ENCODE results near the gene ACO1. TPM values are rescaled to one million over a fixed set of nuclear protein-coding genes. Genes with fewer than 3 reads are reported as not detected.

Gene ACO1
- total RNA-seq, 1 experiment from 2014 or later, result 29.6 TPM

DNA sequence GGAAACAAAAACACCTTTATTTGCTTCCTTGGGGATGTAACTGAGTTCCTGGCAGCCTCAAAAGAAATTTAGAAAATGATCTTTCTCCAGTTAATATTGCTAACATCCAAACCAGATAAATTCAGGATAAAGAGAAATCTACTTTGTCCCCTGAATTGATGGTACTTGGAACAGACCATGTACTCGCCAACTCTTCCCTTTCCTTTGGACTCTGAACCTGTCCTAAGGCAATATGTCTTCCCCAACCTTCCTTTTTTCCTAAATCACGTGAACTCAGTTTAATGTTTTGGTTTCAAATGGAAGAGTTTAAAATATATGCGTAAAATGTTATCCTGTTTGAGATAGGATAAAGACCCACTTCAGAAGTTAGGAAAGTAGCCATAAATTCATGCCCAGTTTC is 28.0 kb downstream of the ACO1 start:
- no peak for DNase-seq
- BruUV-seq (replicated peaks), result no TSS peak
- CTCF ChIA-PET, result no interaction called here

DNA sequence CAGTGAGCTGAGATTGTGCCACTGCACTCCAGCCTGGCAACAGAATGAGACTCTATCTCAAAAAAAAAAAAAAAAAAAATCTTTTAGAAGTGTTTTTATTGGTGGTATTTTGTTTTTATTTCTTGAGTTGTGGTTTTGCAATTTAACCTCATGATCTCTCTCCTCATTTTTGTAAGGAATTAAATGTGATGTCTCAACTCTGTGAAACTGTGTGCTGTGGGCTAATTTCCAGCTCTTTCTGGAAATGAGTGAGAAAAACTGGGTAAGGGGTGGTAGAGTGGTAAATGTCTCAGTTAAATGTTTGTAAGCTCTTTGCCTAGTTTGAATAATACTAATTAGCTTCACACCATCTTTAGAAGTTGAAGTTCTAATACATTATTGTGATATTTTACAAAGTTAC is 29.0 kb downstream of the ACO1 start:
- intact Hi-C loops (cut with micrococcal nuclease; ENCODE audit: unreplicated experiment), result no loop called here
- TF ChIP-seq, protein P1, sequence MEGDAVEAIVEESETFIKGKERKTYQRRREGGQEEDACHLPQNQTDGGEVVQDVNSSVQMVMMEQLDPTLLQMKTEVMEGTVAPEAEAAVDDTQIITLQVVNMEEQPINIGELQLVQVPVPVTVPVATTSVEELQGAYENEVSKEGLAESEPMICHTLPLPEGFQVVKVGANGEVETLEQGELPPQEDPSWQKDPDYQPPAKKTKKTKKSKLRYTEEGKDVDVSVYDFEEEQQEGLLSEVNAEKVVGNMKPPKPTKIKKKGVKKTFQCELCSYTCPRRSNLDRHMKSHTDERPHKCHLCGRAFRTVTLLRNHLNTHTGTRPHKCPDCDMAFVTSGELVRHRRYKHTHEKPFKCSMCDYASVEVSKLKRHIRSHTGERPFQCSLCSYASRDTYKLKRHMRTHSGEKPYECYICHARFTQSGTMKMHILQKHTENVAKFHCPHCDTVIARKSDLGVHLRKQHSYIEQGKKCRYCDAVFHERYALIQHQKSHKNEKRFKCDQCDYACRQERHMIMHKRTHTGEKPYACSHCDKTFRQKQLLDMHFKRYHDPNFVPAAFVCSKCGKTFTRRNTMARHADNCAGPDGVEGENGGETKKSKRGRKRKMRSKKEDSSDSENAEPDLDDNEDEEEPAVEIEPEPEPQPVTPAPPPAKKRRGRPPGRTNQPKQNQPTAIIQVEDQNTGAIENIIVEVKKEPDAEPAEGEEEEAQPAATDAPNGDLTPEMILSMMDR (IDR thresholded peaks at IDR 0.05; ENCODE audit: unreplicated experiment), result no peak
- DNase-seq, result no peak
- Mint-ChIP-seq H3K27me3 (ENCODE audit: unreplicated experiment) (no peaks in the 10 kb centered on the region), H3K4me1 (ENCODE audit: low read depth, unreplicated experiment) (no peaks in the 10 kb centered on the region), H3K9me3 (ENCODE audit: low read depth, unreplicated experiment) (no peaks in the 10 kb centered on the region), H3K36me3 (ENCODE audit: insufficient read depth, unreplicated experiment) (peaks cover 6% of the 10 kb centered on the region), H3K4me3 (ENCODE audit: low read depth, unreplicated experiment) (no peak overlapping the region), H3K27ac (ENCODE audit: unreplicated experiment) (no peak overlapping the region)
- no TSS peak for BruUV-seq (replicated peaks)
- CTCF ChIA-PET, result no interaction called here

More for the DNA sequence above, 28.0 kb downstream of the ACO1 start:
- Mint-ChIP-seq H3K27ac (ENCODE audit: unreplicated experiment) (no peak overlapping the region), H3K27me3 (ENCODE audit: unreplicated experiment) (no peaks in the 10 kb centered on the region), H3K4me1 (ENCODE audit: low read depth, unreplicated experiment) (no peaks in the 10 kb centered on the region), H3K36me3 (ENCODE audit: insufficient read depth, unreplicated experiment) (no peaks in the 10 kb centered on the region), H3K9me3 (ENCODE audit: low read depth, unreplicated experiment) (no peaks in the 10 kb centered on the region), H3K4me3 (ENCODE audit: low read depth, unreplicated experiment) (no peak overlapping the region)
- TF ChIP-seq, protein P1 (IDR thresholded peaks at IDR 0.05; ENCODE audit: unreplicated experiment), result no peak
- intact Hi-C loops (cut with micrococcal nuclease; ENCODE audit: unreplicated experiment), result no loop called here

DNA sequence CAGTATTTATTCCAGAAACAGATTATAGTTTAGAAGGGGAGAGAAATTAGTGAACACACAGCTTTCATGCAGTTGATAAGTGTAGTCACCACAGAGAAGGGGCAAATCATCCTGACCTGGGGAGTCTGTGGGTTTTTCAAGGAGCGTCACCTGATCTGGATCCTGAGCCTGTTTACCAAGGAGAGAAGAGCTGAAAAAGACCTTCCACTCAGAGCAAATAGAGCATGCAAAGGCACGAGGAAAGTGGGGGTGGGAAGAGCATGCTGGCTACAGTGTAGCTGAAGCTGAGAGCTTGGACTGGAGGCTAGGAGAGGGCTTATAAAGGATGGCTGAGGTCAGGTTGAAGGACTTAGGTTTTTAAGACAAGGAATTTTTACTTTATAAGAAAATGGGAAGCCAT is 30.4 kb downstream of the ACO1 start:
- no peaks in the 10 kb centered on the region for H3K4me1 Mint-ChIP-seq (ENCODE audit: low read depth, unreplicated experiment)
- no peak for DNase-seq
- no peak overlapping the region for H3K27ac Mint-ChIP-seq (ENCODE audit: unreplicated experiment)
- CTCF ChIA-PET, result no interaction called here
- TF ChIP-seq, protein P1 (IDR thresholded peaks at IDR 0.05; ENCODE audit: unreplicated experiment), result no peak
- no peak overlapping the region for H3K4me3 Mint-ChIP-seq (ENCODE audit: low read depth, unreplicated experiment)
- H3K9me3 Mint-ChIP-seq (ENCODE audit: low read depth, unreplicated experiment), result no peaks in the 10 kb centered on the region
- no TSS peak for BruUV-seq (replicated peaks)
- intact Hi-C loops (cut with micrococcal nuclease; ENCODE audit: unreplicated experiment), result no loop called here
- no peaks in the 10 kb centered on the region for H3K27me3 Mint-ChIP-seq (ENCODE audit: unreplicated experiment)
- H3K36me3 Mint-ChIP-seq (ENCODE audit: insufficient read depth, unreplicated experiment), result peaks cover 6% of the 10 kb centered on the region

DNA sequence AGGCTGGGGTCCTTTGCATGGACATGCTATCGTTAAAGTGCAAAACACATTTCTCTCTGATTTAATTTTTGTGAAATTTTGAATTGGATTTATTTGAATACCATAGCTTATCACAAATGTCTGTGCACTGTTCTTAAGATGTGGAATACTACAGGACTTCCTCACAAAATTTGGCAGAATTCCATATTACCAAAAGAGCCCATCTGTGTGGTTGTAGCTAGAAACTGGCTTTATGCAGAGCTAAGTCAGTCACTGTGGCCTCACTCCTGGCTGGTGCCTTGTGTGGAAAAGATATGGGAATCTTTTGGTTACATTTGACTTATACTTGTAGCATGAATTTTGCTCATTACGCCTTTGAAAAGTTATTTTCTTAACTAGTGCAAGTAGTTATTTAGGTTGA is 35.5 kb downstream of the ACO1 start:
- peaks cover 18% of the 10 kb centered on the region for H3K36me3 Mint-ChIP-seq (ENCODE audit: insufficient read depth, unreplicated experiment)
- no TSS peak for BruUV-seq (replicated peaks)
- peaks cover 2% of the 10 kb centered on the region for H3K9me3 Mint-ChIP-seq (ENCODE audit: low read depth, unreplicated experiment)
- CTCF ChIA-PET, result no interaction called here
- H3K4me3 Mint-ChIP-seq (ENCODE audit: low read depth, unreplicated experiment), result no peak overlapping the region
- peaks cover 6% of the 10 kb centered on the region for H3K4me1 Mint-ChIP-seq (ENCODE audit: low read depth, unreplicated experiment)
- no peak overlapping the region for H3K27ac Mint-ChIP-seq (ENCODE audit: unreplicated experiment)
- TF ChIP-seq, protein P1 (IDR thresholded peaks at IDR 0.05; ENCODE audit: unreplicated experiment), result no peak
- DNase-seq, result no peak
- intact Hi-C loops (cut with micrococcal nuclease; ENCODE audit: unreplicated experiment), result loop anchor here (10.0 kb wide), 1 partner anchor 105 kb away; the partner anchor contains the start of gene RIGI
- H3K27me3 Mint-ChIP-seq (ENCODE audit: unreplicated experiment), result no peaks in the 10 kb centered on the region
